Occipital lobe (tissue), 3 donors: Measurements from ENCODE around the gene IKZF3. TPM values are rescaled to one million over a fixed set of nuclear protein-coding genes. Genes with fewer than 3 reads are reported as not detected.
"Not testable (repeated sequence)": the region's sequence is repeated elsewhere in the genome, so short reads cannot be mapped to it uniquely, and the experiment has no call there.

ENCODE experiments used
- DNase-seq: peaks from one replicate; lab custom pipeline; 2025; lab: John Stamatoyannopoulos, UW
- small RNA-seq: library from RNA; depleted of rRNA; stranded (forward); fragments of <200 nt; gene quantifications from one replicate; pipeline ENCODE3, GENCODE V24; 2014
- total RNA-seq: library from RNA; depleted of rRNA; stranded (reverse); fragments of >200 nt; gene quantifications from one replicate; pipeline ENCODE4 v1.2.3, GENCODE V29; 2014

The IKZF3 gene
- total RNA-seq, 1 donor from 2014 or later = 0.16 TPM

DNA sequence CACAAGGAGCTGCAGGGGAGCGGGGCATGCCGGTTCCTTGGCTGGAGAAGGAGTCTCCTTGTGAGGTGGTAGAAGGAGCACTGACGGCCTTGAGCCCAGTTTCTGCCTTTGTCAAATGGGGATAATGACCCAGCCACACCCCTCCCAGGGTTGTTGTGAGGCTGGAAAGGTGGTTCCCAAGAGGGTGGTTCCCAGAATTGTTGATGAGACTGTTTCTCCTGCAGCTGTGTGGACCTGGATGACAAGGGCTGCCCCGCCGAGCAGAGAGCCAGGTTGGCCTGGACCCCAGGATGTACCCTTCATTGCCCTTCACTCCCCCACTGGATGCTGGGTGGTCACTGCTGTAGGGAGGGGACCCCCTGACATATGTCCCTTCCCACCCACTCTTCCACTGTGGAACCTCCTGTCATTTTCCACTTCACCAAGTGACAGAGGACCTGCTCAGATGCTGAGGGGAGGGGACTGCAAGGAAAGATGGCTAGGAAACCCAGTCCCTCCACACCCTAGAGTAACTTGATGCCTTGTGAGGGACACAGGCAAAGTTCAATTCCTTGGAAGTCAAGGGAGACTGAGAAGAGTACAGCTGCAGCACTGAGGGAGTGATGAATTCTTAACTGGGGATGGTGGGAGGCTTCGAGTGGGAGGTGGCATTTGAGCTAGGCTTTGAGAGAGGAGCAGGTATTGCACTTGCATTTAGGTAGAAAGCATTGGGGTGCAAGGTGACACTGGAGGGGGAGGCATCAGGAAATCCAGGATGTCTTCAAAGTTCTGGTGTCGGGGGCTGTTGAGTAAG lies 144.4 kb downstream of the IKZF3 start:
- DNase-seq = no peak

DNA sequence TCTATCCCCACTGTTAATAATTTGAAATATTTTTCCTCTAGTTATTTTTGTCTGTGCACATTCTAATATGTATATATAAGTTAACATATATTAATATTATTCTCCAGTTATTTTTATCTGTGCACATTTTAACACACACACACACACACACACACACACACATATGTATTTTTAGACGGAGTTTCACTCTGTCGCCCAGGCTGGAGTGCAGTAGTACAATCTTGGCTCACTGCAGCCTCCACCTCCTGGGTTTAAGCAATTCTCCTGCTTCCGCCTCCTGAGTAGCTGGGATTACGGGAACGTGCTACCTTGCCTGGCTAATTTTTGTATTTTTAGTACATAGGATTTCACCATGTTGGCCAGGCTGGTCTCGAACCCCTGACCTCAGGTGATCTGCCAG lies 146.5 kb downstream of the IKZF3 start:
- no peak for DNase-seq

DNA sequence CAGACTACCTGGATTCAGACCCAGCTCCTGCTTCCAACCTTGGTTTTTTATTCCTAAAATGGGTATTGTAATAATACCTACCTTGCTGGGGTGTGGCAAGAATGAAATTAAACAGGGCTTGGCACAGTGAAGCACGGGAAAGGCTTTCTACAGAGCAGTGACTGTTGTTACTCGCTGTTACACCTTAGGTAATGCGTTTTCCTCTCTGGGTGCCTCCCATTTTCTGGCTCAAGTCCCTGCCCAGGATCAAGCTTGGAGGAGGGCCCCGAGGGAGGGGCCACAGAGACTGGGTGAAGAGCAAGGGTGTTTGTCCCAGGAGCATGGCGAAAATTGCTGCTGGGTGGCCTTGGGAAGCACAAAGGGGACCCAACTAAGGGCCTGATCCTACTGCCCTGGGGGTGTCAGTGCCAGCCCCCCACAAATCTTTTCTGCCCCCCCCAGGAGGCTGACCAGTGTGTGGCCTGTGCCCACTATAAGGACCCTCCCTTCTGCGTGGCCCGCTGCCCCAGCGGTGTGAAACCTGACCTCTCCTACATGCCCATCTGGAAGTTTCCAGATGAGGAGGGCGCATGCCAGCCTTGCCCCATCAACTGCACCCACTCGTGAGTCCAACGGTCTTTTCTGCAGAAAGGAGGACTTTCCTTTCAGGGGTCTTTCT lies 147.1 kb downstream of the IKZF3 start:
- no peak for DNase-seq

DNA sequence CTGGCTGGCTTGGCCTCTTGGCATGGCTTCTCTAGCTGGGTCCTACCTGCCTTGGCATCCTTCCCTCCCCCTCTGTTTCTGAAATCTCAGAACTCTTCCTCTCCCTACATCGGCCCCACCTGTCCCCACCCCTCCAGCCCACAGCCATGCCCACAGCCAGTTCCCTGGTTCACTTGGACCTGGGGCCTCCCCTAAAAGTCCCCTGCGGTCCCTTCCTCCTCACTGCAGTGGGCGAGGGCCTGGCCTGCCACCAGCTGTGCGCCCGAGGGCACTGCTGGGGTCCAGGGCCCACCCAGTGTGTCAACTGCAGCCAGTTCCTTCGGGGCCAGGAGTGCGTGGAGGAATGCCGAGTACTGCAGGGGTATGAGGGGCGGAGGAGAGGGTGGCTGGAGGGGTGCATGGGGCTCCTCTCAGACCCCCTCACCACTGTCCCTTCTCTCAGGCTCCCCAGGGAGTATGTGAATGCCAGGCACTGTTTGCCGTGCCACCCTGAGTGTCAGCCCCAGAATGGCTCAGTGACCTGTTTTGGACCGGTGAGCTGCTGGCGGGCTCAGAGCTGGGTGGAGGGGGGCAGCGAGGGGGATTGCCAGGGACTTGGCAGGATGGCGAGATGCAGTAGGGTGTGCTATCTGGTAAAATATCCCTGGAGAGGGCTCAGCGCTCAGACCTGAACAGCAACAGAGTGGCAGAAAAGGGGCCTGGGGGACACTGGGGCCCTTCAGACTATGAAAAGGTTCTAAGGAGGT lies 147.9 kb downstream of the IKZF3 start:
- no peak for DNase-seq

DNA sequence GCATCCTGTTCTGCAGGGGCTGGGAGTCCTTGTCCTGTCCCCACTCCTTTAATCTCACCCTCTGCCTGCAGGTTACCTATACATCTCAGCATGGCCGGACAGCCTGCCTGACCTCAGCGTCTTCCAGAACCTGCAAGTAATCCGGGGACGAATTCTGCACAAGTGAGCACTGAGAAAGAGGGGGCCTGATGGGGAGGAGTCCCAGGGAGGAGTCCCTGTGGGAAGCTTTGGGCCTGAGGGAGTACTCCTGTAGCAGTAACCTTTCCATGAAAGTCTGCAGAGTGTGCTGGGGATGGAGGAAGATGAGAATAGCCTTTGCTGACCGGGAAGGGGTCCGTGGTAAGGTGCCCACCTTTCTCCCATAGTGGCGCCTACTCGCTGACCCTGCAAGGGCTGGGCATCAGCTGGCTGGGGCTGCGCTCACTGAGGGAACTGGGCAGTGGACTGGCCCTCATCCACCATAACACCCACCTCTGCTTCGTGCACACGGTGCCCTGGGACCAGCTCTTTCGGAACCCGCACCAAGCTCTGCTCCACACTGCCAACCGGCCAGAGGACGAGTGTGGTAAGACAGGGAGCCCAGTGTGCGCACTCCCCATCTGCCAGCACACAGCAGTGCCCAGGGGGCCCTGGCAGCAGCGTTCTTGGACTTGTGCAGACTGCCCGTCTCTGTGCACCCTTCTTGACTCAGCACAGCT lies 148.6 kb downstream of the IKZF3 start:
- DNase-seq = no peak

DNA sequence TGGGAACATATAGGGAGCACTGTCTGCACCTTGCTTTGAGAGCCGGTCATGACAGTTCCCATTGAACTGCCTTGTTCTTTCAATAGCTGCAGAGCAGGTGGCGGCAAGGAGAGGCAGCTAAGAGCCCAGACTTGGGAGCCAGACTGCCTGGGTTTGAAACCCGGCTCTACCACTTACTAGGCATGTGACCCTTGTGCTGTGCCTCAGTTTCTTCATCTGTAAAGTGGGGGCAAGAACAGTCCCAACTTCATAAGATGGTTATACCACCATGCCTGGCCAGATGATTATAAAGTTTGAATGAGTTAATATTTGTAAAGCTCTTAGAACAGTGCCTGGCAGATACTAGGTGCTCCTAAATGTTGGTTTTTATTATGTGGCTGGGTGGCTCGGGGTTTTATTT lies 149.9 kb downstream of the IKZF3 start:
- DNase-seq = no peak

DNA sequence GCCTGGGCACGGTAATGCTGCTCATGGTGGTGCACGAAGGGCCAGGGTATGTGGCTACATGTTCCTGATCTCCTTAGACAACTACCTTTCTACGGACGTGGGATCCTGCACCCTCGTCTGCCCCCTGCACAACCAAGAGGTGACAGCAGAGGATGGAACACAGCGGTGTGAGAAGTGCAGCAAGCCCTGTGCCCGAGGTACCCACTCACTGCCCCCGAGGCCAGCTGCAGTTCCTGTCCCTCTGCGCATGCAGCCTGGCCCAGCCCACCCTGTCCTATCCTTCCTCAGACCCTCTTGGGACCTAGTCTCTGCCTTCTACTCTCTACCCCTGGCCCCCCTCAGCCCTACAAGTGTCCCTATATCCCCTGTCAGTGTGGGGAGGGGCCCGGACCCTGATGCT lies 152.3 kb downstream of the IKZF3 start:
- no peak for DNase-seq

DNA sequence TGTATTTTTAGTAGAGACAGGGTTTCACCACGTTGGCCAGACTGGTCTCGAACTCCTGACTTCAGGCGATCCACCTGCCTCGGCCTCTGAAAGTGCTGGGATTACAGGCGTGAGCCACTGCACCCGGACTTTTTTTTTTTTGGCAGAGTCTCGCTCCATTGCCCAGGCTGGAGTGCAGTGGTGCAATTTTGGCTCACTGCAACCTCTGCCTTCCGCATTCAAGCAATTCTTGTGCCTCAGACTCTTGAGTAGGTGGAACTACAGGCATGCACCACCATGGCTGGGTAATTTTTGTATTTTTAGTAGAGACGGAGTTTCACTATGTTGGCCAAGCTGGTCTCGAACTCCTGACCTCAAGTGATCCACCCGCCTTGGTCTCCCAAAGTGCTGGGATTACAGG lies 153.0 kb downstream of the IKZF3 start:
- not testable (repeated sequence) for DNase-seq

DNA sequence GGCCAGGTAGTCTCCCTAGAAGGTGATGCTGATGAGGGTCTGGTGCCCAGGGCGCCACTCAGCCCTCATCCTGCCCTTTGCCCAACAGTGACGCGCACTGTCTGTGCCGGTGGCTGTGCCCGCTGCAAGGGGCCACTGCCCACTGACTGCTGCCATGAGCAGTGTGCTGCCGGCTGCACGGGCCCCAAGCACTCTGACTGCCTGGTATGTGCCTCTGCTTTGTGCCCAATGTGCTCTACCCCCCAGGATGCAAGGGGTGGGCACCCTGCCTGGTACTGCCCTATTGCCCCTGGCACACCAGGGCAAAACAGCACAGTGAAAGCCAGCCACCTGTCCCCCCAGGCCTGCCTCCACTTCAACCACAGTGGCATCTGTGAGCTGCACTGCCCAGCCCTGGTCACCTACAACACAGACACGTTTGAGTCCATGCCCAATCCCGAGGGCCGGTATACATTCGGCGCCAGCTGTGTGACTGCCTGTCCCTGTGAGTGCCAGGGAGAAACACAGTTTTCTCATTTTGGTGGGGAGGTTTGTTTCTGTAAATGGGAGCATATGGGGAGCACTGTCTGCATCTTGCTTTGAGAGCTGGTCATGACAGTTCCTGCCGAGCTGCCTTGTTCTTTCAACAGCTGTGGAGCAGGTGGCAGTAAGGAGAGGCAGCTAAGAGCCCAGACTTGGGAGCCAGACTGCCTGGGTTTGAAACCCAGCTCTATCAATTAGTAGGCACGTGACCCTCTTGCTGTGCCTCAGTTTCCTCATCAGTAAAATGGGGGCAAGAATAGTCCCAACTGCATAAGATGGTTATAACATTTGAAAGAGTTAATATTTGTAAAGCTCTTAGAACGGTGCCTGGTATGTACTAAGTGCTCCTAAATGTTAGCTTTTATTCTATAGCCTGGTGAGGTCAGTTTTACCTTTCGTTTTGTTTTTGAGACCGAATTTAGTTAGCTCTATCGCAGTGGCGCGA lies 153.8 kb downstream of the IKZF3 start:
- no peak for DNase-seq

DNA sequence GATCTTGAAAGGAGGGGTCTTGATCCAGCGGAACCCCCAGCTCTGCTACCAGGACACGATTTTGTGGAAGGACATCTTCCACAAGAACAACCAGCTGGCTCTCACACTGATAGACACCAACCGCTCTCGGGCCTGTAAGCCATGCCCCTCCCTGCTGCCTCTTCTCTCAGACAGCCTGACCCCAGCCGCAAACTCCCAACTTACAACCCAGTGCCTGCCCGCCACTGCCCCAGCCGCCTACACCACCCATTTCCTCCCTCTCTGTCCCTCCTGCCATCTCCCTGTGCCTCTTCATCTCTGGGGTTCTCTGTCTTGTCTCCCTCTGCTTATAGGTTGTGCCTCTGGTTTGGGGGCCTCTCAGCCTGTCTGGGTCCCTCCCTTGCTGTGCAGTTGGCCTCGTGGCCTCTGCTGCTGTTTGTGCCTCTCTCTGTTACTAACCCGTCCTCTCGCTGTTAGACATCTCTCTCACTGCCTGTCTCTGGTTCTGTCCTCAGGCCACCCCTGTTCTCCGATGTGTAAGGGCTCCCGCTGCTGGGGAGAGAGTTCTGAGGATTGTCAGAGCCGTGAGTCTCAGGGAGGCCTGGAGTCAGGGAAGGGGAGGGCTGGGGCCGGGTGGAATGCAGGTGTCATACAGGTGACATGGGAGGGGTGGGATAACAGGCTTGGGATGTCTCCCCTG lies 154.7 kb downstream of the IKZF3 start:
- DNase-seq = no peak

Small RNAs within 50 kb of the gene (small RNA-seq; reads per million reads assigned to genes)
- gene AC090844.1 (not detected), gene MIR4728 (not detected)

Other genes with a start within 250 kb of the IKZF3 start
- gene PPP1R1B, start 237.4 kb downstream of the IKZF3 start, total RNA-seq = 8.1 TPM
- gene STARD3, start 227.2 kb downstream of the IKZF3 start, total RNA-seq = 16.2 TPM
- 0.47 TPM for gene TCAP, start 199.0 kb downstream of the IKZF3 start, total RNA-seq
- gene PNMT, start 195.9 kb downstream of the IKZF3 start, total RNA-seq = 2.2 TPM
- gene PGAP3, start 176.3 kb downstream of the IKZF3 start, total RNA-seq = 8.9 TPM
- 10.1 TPM for gene ERBB2, start 164.2 kb downstream of the IKZF3 start, total RNA-seq
- gene MIEN1, start 133.8 kb downstream of the IKZF3 start, total RNA-seq = 10.1 TPM
- gene GRB7, start 126.4 kb downstream of the IKZF3 start, total RNA-seq = not detected
- not detected for gene ZPBP2, start 3.9 kb upstream of the IKZF3 start, total RNA-seq
- gene GSDMB, start 54.3 kb upstream of the IKZF3 start, total RNA-seq = 7.6 TPM
- 51.2 TPM for gene ORMDL3, start 63.3 kb upstream of the IKZF3 start, total RNA-seq
- not detected for gene LRRC3C, start 63.4 kb upstream of the IKZF3 start, total RNA-seq
- gene GSDMA, start 98.7 kb upstream of the IKZF3 start, total RNA-seq = not detected
- 69.1 TPM for gene PSMD3, start 116.5 kb upstream of the IKZF3 start, total RNA-seq
- gene CSF3, start 151.1 kb upstream of the IKZF3 start, total RNA-seq = 0.16 TPM
- 72.5 TPM for gene MED24, start 190.1 kb upstream of the IKZF3 start, total RNA-seq
- gene THRA, start 198.7 kb upstream of the IKZF3 start, total RNA-seq = 91.1 TPM
- gene NR1D1, start 236.3 kb upstream of the IKZF3 start, total RNA-seq = 0.78 TPM